Measurements from ENCODE around the gene VAMP2.

The VAMP2 gene

DNA sequence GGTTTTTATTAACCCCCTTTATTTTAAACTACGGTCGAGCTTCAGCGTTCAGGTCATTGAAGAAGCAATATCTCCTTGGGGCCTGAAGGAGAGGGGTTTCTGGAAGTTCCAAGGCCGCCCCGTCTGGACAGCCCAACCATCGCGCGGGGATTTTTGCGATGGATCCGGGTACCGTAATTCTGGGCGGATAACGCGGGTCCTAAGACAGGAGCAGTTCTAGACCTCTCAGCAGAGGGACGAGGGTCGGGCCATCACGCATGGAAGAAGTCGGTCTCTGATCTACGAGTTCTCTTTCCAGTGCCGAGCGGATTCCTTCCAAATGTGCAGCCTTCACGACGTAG lies 23.7 kb upstream of the VAMP2 start:
- TF ChIP-seq, protein P1, sequence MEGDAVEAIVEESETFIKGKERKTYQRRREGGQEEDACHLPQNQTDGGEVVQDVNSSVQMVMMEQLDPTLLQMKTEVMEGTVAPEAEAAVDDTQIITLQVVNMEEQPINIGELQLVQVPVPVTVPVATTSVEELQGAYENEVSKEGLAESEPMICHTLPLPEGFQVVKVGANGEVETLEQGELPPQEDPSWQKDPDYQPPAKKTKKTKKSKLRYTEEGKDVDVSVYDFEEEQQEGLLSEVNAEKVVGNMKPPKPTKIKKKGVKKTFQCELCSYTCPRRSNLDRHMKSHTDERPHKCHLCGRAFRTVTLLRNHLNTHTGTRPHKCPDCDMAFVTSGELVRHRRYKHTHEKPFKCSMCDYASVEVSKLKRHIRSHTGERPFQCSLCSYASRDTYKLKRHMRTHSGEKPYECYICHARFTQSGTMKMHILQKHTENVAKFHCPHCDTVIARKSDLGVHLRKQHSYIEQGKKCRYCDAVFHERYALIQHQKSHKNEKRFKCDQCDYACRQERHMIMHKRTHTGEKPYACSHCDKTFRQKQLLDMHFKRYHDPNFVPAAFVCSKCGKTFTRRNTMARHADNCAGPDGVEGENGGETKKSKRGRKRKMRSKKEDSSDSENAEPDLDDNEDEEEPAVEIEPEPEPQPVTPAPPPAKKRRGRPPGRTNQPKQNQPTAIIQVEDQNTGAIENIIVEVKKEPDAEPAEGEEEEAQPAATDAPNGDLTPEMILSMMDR (conservative IDR thresholded peaks at IDR 0.05; ENCODE audit: low read length) = no peak
- H3K4me3 ChIP-seq (ENCODE audit: low read length) = peak overlapping the region; percentile 89
- DNase-seq (ENCODE audit: low read depth) = no peak

DNA sequence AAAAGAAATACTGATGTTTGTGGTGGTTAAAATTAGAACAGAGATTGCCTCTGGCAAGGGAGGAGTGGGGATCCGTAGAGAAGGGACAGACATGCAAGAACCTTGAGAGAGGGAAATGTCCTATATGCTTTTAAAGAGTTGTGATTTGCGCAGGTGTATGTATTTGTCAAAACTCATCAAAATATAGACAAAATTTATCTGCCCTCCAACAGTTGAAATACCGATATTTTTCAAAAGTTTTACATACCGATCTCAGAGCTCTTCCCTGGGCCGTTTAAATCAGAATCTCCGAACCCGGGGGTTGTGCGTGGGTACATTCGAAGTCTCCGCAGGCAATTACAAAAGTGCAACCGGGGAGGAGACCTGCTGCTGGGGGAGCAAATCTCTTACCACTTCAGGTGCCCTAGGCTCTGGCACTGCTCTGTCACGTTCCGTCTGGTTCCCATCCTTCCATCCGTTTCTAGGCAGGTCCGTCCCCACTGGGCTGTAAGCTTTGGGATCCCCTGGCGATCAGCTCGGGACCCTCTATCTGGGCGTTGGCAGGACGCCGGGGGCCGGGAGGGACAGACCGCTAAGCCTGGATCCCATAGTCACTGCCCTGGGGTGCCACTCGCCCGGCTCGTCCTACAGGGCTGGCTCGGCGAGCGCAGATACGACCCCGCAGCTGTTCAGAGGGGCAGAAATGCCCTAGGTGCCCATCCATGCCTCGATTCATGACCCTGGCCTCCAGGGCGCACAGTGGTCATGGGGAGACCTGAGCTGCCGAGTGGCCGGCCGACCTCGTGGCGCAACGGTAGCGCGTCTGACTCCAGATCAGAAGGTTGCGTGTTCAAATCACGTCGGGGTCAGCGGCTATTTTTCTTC lies 23.1 kb upstream of the VAMP2 start:
- peak; percentile 61 for DNase-seq (ENCODE audit: low read depth)
- H3K4me3 ChIP-seq (ENCODE audit: low read length) = peak overlapping the region; percentile 89
- TF ChIP-seq, protein P1 (conservative IDR thresholded peaks at IDR 0.05; ENCODE audit: low read length) = no peak

DNA sequence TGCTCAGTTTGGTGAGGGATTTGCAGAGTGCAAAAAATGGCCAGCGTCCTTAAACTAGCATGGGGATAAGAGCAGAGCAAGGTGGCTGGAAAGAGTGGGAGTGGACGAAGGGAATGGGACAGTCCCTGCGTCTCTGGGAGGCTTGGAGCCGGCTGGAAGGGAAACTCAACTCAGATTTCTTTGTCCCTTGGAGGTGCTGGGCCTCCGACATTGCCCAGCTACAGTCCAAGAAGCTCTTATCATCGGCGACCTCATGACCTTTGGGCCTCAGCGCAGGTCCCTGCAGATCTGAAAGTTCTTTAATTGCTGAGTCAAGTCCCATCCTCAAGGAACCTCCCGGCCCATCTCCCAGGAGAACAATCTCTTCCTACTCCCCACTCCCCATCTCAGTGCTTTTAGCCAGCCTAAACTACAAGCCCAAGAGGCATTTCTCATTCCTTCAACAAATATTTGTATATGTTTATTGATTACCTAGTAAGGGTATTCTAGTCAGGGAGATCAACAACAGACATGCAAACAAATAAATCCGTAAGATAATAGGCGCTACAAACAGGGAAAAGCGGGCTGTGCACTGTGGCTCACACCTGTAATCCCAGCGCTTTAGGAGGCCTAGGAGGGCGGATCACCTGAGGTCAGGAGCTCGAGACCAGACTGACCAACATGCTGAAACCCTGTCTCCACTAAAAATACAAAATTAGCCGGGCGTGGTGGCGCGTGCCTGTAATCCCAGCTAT lies 14.4 kb upstream of the VAMP2 start:
- DNase-seq (ENCODE audit: low read depth) = no peak

GRCh38 chr17:8176197-8176940 lies 13.6 kb upstream of the VAMP2 start, which contains the start of gene TMEM107:
Gene TMEM107 (minus strand): TSS chr17:8176380. CDS start chr17:8176286, 94 bp downstream.
- DNase-seq (ENCODE audit: low read depth) = peak; percentile 74
- TF ChIP-seq, protein P1 (conservative IDR thresholded peaks at IDR 0.05; ENCODE audit: low read length) = peak; percentile 22
- peak within 1 kb of the TSS; percentile 78 for H3K4me3 ChIP-seq (ENCODE audit: low read length)

More for the DNA sequence above, 14.4 kb upstream of the VAMP2 start:
- TF ChIP-seq, protein P1 (conservative IDR thresholded peaks at IDR 0.05; ENCODE audit: low read length) = no peak
- H3K4me3 ChIP-seq (ENCODE audit: low read length) = peak overlapping the region; percentile 78

GRCh38 chr17:8175795-8176196 lies 13.0 kb upstream of the VAMP2 start:
- H3K4me3 ChIP-seq (ENCODE audit: low read length) = peak overlapping the region; percentile 78
- DNase-seq (ENCODE audit: low read depth) = no peak
- TF ChIP-seq, protein P1 (conservative IDR thresholded peaks at IDR 0.05; ENCODE audit: low read length) = no peak

DNA sequence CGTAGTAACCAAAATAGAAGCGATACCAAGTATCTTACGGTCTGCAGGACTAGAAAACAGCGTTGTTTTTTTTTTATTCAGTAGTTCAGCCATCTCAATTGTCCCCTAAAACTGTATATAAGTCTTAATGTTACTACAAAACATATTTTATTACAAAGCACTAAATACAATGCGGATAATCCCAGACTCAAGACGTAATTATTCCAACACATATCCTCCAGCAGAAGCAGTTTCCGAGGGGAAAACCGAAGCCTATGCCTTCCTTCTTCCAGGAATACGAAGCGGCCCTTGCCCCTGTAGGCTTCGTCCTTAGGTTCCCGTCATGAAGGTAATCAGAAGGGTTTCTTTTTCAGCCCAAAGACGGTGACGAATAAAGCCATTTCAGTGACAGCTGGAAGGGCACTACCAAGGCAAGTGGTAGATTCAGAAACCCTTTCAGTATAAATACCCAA lies 11.1 kb upstream of the VAMP2 start:
- TF ChIP-seq, protein P1 (conservative IDR thresholded peaks at IDR 0.05; ENCODE audit: low read length) = no peak
- peak overlapping the region; percentile 67 for H3K4me3 ChIP-seq (ENCODE audit: low read length)
- no peak for DNase-seq (ENCODE audit: low read depth)

All from AG10803 (cell line).